Testis (tissue), 3 donors: ENCODE data around the gene KRTAP5-3. TPM values are rescaled to one million over a fixed set of nuclear protein-coding genes. Genes with fewer than 3 reads are reported as not detected.
"Not testable (repeated sequence)": the region's sequence is repeated elsewhere in the genome, so short reads cannot be mapped to it uniquely, and the experiment has no call there.

Source experiments
- DNase-seq: peaks from one replicate; pipeline ENCODE4 v3.0.0-alpha.2; 2019
- H3K27ac ChIP-seq, 2 donors: fragments of 200-600 bp; sonication (generic); one replicate each; pipeline ENCODE4 v1.5.1; 2019
- H3K27me3 ChIP-seq: fragments of 200-600 bp; sonication (generic); one replicate; pipeline ENCODE4 v1.5.1; 2019
- H3K36me3 ChIP-seq: fragments of 200-600 bp; sonication (generic); one replicate; pipeline ENCODE4 v1.5.1; 2017; ENCODE audit warnings: low read depth; ENCODE audit errors: missing control alignments
- H3K4me1 ChIP-seq: fragments of 200-600 bp; sonication (generic); one replicate; pipeline ENCODE4 v1.5.1; 2019
- H3K4me3 ChIP-seq, 2 donors: fragments of 200-600 bp; sonication (generic); one replicate each; pipeline ENCODE4 v1.5.1; 2017 to 2019
- H3K9me3 ChIP-seq: fragments of 200-600 bp; sonication (generic); one replicate; pipeline ENCODE4 v1.5.1; 2017
- CTCF ChIP-seq, 3 experiments: fragments of 450-650 bp in 2 of 3; fragments of 200-600 bp in 1 of 3; sonication (generic) in 1 of 3; IDR thresholded peaks; one replicate each; pipeline ENCODE4 v1.5.1; 2016 to 2019; ENCODE audit warnings: antibody characterized with exemption in 3 of 3, mild to moderate bottlenecking in 2 of 3, moderate library complexity in 1 of 3
- POLR2A ChIP-seq: fragments of 450-650 bp; IDR thresholded peaks from one replicate; pipeline ENCODE4 v1.6.1; 2017; ENCODE audit warnings: antibody characterized with exemption, mild to moderate bottlenecking, moderate library complexity
- WGBS, 2 donors: methylation state at CpG; one replicate each; pipeline ENCODE4 v1.1.5; 2018; 5-methylcytosine and 5-hydroxymethylcytosine counted together
- intact Hi-C: fragments of 100-400 bp; cut with DNase I; formaldehyde crosslinking; loops from one replicate; pipeline ENCODE4 v1.15.1; 2023; ENCODE audit warnings: low total_unique reads
- polyA plus RNA-seq: library from polyadenylated mRNA; stranded (reverse); fragments of 350-450 nt; fragmentation: Illumina TruSeq; extraction: RNeasy Lipid Tissue Mini Kit (QIAGEN cat#74804); gene quantifications from one replicate; pipeline ENCODE4 v1.2.3, GENCODE V29; 2014; ENCODE audit warnings: low read depth, low replicate concordance; ENCODE audit not compliant: insufficient read depth
- total RNA-seq, 2 donors: library from RNA; depleted of rRNA; stranded (reverse); fragments of >200 nt; gene quantifications; one replicate each; pipeline ENCODE4 v1.2.3, GENCODE V29; 2016

KRTAP5-3 gene
- total and polyA plus RNA-seq, 3 donors from 2014 or later, result not detected

- H3K27me3 ChIP-seq, result no peaks in the 10 kb centered on the region
- H3K4me3 ChIP-seq, result no peak overlapping the region
- intact Hi-C loops, result no loop called here
- DNase-seq, result no peak
- no peaks in the 10 kb centered on the region for H3K9me3 ChIP-seq
- H3K27ac ChIP-seq, result no peak overlapping the region
- H3K4me1 ChIP-seq, result no peaks in the 10 kb centered on the region
- no peak for TF ChIP-seq POLR2A
- no peak for TF ChIP-seq CTCF (IDR thresholded peaks at IDR 0.05)
- H3K36me3 ChIP-seq, result no peaks in the 10 kb centered on the region
- WGBS, 2 donors, result 83 to 100% methylated on average over 1 to 7 of the region's 7 CpGs
These were observed 3.6 kb downstream of the KRTAP5-3 start for GRCh38 chr11:1604711-1605110.

- Histone ChIP-seq H3K9me3 (no peaks in the 10 kb centered on the region), H3K27ac (no peak overlapping the region), H3K4me3 (no peak overlapping the region), H3K27me3 (no peaks in the 10 kb centered on the region), H3K4me1 (no peaks in the 10 kb centered on the region), H3K36me3 (no peaks in the 10 kb centered on the region)
- no peak for DNase-seq
- intact Hi-C loops, result no loop called here
- TF ChIP-seq POLR2A (no peak), CTCF (IDR thresholded peaks at IDR 0.05) (no peak)
- WGBS, 2 donors, result 79 to 87% methylated on average over 2 to 11 of the region's 11 CpGs
These were observed 4.1 kb downstream of the KRTAP5-3 start for GRCh38 chr11:1604181-1604580.

GRCh38 chr11:1603629-1604028 is 4.6 kb downstream of the KRTAP5-3 start:
- H3K36me3 ChIP-seq, result no peaks in the 10 kb centered on the region
- intact Hi-C loops, result no loop called here
- 89 to 90% methylated on average over 1 of the region's 1 CpG for WGBS, 2 donors
- no peaks in the 10 kb centered on the region for H3K27me3 ChIP-seq
- H3K4me1 ChIP-seq, result no peaks in the 10 kb centered on the region
- no peaks in the 10 kb centered on the region for H3K9me3 ChIP-seq
- no peak for TF ChIP-seq CTCF (IDR thresholded peaks at IDR 0.05)
- no peak for TF ChIP-seq POLR2A
- H3K4me3 ChIP-seq, result no peak overlapping the region
- H3K27ac ChIP-seq, result no peak overlapping the region
- DNase-seq, result no peak

GRCh38 chr11:1601663-1602062 is 6.6 kb downstream of the KRTAP5-3 start:
- 58 to 60% methylated on average over 3 of the region's 3 CpGs for WGBS, 2 donors
- DNase-seq, H3K27me3 ChIP-seq, H3K4me3 ChIP-seq, H3K9me3 ChIP-seq, H3K4me1 ChIP-seq, intact Hi-C loops, H3K27ac ChIP-seq, H3K36me3 ChIP-seq: not testable (repeated sequence)

GRCh38 chr11:1600626-1601025 is 7.6 kb downstream of the KRTAP5-3 start:
- H3K4me3 ChIP-seq, result no peak overlapping the region
- no peak overlapping the region for H3K27ac ChIP-seq
- no peaks in the 10 kb centered on the region for H3K27me3 ChIP-seq
- intact Hi-C loops, result no loop called here
- no peak for TF ChIP-seq CTCF (IDR thresholded peaks at IDR 0.05)
- TF ChIP-seq POLR2A, result no peak
- H3K4me1 ChIP-seq, result no peaks in the 10 kb centered on the region
- H3K36me3 ChIP-seq, result no peaks in the 10 kb centered on the region
- no peak for DNase-seq
- 76 to 85% methylated on average over 5 of the region's 5 CpGs for WGBS, 2 donors
- no peaks in the 10 kb centered on the region for H3K9me3 ChIP-seq
